Measurements from ENCODE around the gene ELFN1.

GRCh38 chr7:1620835-1621234, 49.2 kb upstream of the ELFN1 start:
- TF ChIP-seq GATA2 (IDR thresholded peaks at IDR 0.05; ENCODE audit: low read depth, low read length) (no peak), GATA3 (IDR thresholded peaks at IDR 0.05; ENCODE audit: low read depth, low read length) (no peak)

Measured in SH-SY5Y (cell line).